ENCODE data around the gene PCGF2.

PCGF2 gene

GRCh38 chr17:38716368-38717005, 31.6 kb downstream of the PCGF2 start:
- DNase-seq, result no peak

DNA sequence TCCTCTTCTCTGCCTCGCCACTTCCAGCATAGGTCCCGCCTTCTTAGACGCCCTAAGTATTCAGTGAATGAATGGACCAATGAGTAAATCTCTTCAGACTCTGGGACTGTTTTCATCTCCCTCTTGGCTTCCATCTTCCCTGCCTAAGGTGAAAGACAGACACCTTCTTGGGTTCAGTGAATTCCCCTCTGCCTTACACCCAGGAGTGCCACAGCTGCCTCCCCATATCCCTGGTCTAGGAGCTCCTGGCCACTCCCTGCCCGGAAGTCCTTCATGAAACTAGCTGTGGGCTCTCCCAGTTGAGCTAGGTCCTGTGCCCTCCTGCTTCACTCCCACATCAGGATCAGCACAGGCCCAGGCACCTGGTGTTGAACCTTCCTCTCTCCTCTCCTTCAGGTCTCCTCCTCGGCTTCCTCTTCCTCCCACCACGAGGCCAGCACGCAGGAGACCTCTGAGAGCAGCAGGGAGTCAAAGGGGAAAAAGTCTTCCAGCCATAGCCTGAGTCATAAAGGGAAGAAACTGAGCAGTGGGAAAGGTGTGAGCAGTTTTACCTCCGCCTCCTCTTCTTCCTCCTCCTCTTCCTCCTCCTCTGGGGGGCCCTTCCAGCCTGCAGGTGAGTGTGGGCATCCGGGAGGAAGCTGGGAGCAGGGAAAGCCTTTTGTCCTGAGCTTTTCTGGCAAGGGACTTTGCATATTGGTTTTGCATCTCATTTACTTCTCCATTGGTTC, 32.8 kb downstream of the PCGF2 start:
- no peak for DNase-seq

- no peak for DNase-seq
Observed at GRCh38 chr17:38713456-38714075, 34.6 kb downstream of the PCGF2 start.

- DNase-seq, result no peak
Observed at GRCh38 chr17:38712593-38712992, 35.5 kb downstream of the PCGF2 start.

DNA sequence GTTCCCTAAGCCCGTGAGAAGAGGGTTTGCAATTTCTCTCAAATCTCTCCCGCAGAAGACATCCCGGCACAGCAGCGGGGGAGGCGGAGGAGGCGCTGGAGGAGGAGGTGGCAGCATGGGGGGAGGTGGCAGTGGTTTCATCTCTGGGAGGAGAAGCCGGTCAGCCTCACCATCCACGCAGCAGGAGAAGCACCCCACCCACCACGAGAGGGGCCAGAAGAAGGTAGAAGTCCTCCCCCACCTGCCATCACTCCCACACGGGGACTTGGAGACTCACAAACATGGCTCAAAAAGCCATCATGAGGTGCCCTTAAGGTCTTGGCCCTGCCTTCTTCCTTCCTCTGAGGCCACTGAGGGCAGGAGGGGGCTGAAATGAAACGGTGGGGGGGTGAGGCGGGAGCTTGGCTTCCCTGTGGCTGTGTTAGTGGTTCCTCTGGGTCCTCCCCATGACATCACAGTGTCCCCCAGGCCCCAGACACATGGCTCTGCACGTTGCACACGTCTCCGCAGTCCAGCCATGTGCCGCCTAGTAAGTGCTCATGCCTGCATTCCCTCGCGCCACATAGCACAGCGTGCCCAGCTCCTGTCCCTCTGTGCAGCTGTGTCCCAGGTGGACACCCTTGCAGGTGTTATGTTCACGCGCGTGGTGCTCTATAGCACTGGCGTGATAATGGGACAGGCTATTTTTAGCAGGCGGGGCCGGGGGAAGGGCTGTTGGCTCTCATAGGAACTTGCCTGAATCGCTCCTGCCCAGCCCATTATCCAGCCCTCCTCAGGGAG, 36.2 kb downstream of the PCGF2 start:
- DNase-seq, result no peak

- no peak for DNase-seq
Observed at GRCh38 chr17:38710985-38711384, 37.2 kb downstream of the PCGF2 start.

GRCh38 chr17:38710604-38710962, 37.6 kb downstream of the PCGF2 start:
- DNase-seq, result no peak

- DNase-seq, result no peak
Observed at GRCh38 chr17:38709864-38710603, 38.1 kb downstream of the PCGF2 start.

DNA sequence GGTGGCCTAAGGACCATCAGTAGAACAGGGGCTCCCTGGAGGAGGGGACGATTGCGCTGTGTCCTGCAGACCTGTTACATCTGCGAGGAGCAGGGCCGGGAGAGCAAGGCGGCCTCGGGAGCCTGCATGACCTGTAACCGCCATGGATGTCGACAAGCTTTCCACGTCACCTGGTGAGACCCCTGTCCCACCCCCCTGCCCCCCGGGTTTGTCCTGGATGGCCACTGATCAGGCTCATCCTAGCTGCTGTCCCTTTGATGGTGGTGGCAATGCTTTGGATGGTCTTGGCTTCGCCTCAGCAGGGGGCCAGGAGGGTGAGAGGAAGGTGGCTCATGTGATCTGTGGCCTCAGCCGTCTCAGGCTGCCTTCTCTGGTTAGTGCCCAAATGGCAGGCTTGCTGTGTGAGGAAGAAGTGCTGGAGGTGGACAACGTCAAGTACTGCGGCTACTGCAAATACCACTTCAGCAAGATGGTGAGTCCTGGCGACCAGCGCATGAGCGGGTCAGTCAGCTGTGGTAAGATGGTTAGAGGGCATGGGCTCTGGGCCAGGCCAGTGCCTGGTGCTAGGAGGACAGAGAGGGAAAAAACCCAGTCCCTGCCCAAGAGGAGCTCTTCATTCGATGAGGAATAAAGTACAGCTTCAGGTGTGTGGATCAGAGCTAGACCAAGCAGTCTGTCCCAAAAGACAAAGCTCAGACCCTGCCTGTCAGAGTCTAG, 38.9 kb downstream of the PCGF2 start:
- no peak for DNase-seq

- no peak for DNase-seq
Observed at GRCh38 chr17:38707678-38708351, 40.3 kb downstream of the PCGF2 start.

DNA sequence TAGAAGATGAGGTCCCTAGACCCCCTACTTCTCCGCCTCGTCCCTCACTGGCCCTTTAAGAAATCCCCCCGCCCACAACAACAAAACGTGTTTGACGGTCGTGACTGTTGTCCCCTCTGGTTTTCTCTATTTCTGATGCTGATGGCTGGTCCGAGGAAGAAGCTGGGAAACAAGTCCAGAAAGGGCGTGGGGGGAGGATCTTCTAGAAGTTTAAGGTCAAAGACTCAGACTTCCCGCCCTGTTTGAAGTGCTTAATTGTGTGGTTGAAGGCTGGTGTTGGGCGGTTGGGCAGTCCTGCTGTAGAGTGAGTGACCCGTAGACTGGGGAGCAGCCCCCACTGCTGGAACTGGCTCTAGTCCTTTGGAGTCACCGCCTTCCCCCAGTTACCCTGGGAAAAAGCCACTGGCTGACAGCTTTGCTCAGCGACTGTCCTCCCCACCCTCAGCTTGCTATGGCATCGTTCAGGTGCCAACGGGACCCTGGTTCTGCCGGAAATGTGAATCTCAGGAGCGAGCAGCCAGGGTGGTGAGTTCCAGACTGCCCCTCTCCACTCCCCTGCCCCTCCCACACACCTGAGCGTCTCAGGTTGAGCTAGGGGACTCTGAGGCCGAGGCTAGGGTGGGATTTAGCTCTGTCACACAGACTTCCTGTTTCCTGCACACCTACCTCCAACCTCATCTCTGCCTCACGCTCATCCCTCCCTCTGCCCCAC, 41.5 kb downstream of the PCGF2 start:
- DNase-seq, result no peak

DNA sequence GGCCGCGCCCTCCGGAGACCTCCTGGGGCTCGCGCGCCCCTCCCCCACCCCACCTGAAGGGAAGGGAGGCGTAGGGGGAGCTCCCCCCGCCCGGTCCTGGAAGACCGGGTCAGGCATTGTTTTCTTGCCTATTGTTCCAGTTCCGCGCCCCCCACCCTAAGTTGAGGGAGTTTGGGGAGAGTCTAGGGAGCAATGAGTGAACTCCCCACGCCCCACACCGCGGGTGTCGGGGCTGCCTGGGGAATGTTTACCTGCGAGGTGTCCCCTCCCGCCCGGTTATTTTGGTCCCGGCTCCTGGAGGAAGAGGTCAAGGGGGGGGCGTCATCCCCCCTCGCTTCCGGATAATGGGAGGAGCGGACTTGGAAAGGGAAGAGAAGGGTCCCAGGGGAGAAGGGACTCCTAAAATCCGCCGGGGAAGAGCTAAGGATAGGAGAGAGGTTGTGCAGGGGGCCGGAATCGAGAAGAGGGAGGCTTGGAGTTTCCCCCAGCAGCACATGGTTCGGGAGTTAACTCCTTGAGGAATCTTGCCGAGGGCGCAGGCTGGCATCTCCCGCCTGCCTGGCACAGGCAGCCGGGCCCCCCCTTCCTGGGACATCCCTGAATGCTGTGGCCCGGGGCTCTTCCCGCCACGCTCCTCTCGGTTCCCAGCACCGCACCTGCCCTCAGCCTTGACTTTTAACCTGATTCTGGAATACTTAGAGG, 42.2 kb downstream of the PCGF2 start:
- peak in 2 of 5 donors; percentile 20 to 25 for DNase-seq

- DNase-seq, result no peak
Observed at GRCh38 chr17:38705523-38705802, 42.7 kb downstream of the PCGF2 start.

- DNase-seq, result peak; percentile 70 to 83 (median 76)
Observed at GRCh38 chr17:38704606-38705522, 43.3 kb downstream of the PCGF2 start, which contains the start of gene MLLT6. MLLT6 (plus strand) TSS chr17:38705273; CDS start chr17:38705633, 360 bp downstream.

GRCh38 chr17:38703742-38704605, 44.2 kb downstream of the PCGF2 start:
- peak; percentile 52 to 82 (median 66) for DNase-seq

DNA sequence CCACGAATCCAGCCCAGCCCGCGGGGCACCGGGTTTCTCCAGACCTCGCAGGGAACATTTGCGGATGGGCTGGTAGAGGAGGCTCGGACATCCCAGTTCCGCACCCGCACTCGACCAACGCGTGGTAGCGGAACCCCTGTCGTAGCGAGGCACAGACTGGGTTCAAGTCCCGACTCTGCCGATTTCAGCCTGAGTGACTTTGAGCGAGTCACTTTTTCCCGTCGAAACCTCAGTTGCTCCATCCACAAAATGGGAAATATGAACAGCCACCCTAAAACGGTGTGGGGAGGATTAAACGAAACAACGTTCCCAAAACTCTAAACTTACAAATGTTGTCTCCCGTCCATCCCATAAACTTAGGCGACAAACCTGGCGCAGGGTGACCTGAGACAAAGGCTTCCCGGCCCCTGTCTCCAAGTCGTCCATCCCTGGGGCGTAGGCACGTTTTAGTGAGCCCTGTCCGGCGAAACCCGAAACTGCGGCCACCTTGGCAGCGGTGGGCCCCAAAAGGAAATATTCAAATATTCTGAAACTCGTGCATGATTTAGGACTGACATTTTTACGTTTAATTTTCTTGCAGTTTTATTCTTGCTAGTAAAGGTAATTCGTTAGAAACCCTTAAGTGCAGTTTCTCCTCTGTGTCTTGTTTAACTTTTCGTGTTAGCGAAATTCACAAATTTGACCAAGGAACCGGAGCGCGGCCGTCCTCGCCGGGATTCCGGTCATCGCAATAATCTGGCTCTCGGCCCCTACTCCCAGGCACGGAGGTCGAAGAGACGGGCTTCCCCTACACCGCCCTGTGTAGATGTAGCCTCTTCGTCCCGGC, 45.0 kb downstream of the PCGF2 start:
- no peak for DNase-seq

Data from T-helper 1 cell (primary cell).